Activated naive CD8-positive, alpha-beta T cell treated with anti-CD3 and anti-CD28 coated beads for 36 hours (primary cell): ENCODE measurements around the gene DDX6. TPM values are rescaled to one million over a fixed set of nuclear protein-coding genes. Genes with fewer than 3 reads are reported as not detected.
"Not testable (repeated sequence)": the region's sequence is repeated elsewhere in the genome, so short reads cannot be mapped to it uniquely, and the experiment has no call there.

Source experiments
- DNase-seq: peaks from one replicate; pipeline ENCODE4 v3.0.0; 2021
- H3K27ac Mint-ChIP-seq: one replicate; pipeline ENCODE4 v1.8.0; 2022; ENCODE audit warnings: mild to moderate bottlenecking, moderate library complexity, mixed read lengths
- H3K27me3 Mint-ChIP-seq: one replicate; pipeline ENCODE4 v1.8.0; 2022; ENCODE audit warnings: mild to moderate bottlenecking, mixed read lengths
- H3K36me3 Mint-ChIP-seq: one replicate; pipeline ENCODE4 v1.8.0; 2021; ENCODE audit warnings: mild to moderate bottlenecking, mixed read lengths
- H3K4me1 Mint-ChIP-seq: one replicate; pipeline ENCODE4 v1.8.0; 2021; ENCODE audit warnings: mixed read lengths
- H3K4me3 Mint-ChIP-seq: one replicate; pipeline ENCODE4 v1.8.0; 2022; ENCODE audit warnings: mild to moderate bottlenecking, moderate library complexity, mixed read lengths
- H3K9me3 Mint-ChIP-seq: one replicate; pipeline ENCODE4 v1.8.0; 2022; ENCODE audit warnings: mixed read lengths
- total RNA-seq, 2 experiments: library from RNA; stranded (reverse); gene quantifications; one replicate each; pipeline ENCODE4 v1.2.3, GENCODE V29; 2021

DDX6 gene
- total RNA-seq, result 100 to 1,000 TPM; 148 to 150 TPM

GRCh38 chr11:118791111-118791960 lies at the start of gene DDX6:
TSS of gene DDX6 (minus strand) at chr11:118791164. CDS start at chr11:118786251, 4,913 bp downstream.
- Mint-ChIP-seq H3K27me3 (no peaks in the 10 kb centered on the region), H3K9me3 (no peaks in the 10 kb centered on the region), H3K4me3 (peak within 1 kb of the TSS; percentile 100), H3K36me3 (peaks cover 24% of the 10 kb centered on the region), H3K4me1 (peaks cover 32% of the 10 kb centered on the region), H3K27ac (peak within 1 kb of the TSS; percentile 100)
- DNase-seq, result peak; percentile 91

- Mint-ChIP-seq H3K4me3 (no peak overlapping the region), H3K27ac (peak overlapping the region; percentile 36), H3K27me3 (no peaks in the 10 kb centered on the region), H3K4me1 (peaks cover 32% of the 10 kb centered on the region), H3K36me3 (no peaks in the 10 kb centered on the region), H3K9me3 (no peaks in the 10 kb centered on the region)
- DNase-seq, result no peak
These were observed 48.1 kb upstream of the DDX6 start for GRCh38 chr11:118838905-118839553.

- Mint-ChIP-seq H3K4me3 (no peak overlapping the region), H3K9me3 (no peaks in the 10 kb centered on the region), H3K36me3 (no peaks in the 10 kb centered on the region), H3K4me1 (peaks cover 32% of the 10 kb centered on the region), H3K27ac (peak overlapping the region; percentile 8), H3K27me3 (no peaks in the 10 kb centered on the region)
- no peak for DNase-seq
These were observed 46.9 kb upstream of the DDX6 start for GRCh38 chr11:118837868-118838267.

GRCh38 chr11:118834427-118835028 lies 43.6 kb upstream of the DDX6 start:
- no peaks in the 10 kb centered on the region for H3K36me3 Mint-ChIP-seq
- peaks cover 21% of the 10 kb centered on the region for H3K4me1 Mint-ChIP-seq
- H3K27ac Mint-ChIP-seq, result peak overlapping the region; percentile 71
- DNase-seq, result no peak
- peak overlapping the region; percentile 36 for H3K4me3 Mint-ChIP-seq
- no peaks in the 10 kb centered on the region for H3K27me3 Mint-ChIP-seq
- H3K9me3 Mint-ChIP-seq, result no peaks in the 10 kb centered on the region

GRCh38 chr11:118827118-118827517 lies 36.2 kb upstream of the DDX6 start:
- Mint-ChIP-seq H3K9me3 (no peaks in the 10 kb centered on the region), H3K27ac (no peak overlapping the region), H3K36me3 (no peaks in the 10 kb centered on the region), H3K27me3 (no peaks in the 10 kb centered on the region), H3K4me3 (no peak overlapping the region), H3K4me1 (peaks cover 2% of the 10 kb centered on the region)
- no peak for DNase-seq

- DNase-seq, H3K27me3 Mint-ChIP-seq, H3K36me3 Mint-ChIP-seq, H3K4me3 Mint-ChIP-seq, H3K9me3 Mint-ChIP-seq, H3K27ac Mint-ChIP-seq: not testable (repeated sequence)
- H3K4me1 Mint-ChIP-seq, result peaks cover 20% of the 10 kb centered on the region
These were observed 32.1 kb upstream of the DDX6 start for GRCh38 chr11:118822936-118823510.

- peak; percentile 42 for DNase-seq
- Mint-ChIP-seq H3K9me3 (no peaks in the 10 kb centered on the region), H3K27ac (peak overlapping the region; percentile 66), H3K27me3 (no peaks in the 10 kb centered on the region), H3K36me3 (no peaks in the 10 kb centered on the region), H3K4me3 (no peak overlapping the region), H3K4me1 (peaks cover 20% of the 10 kb centered on the region)
These were observed 29.7 kb upstream of the DDX6 start for GRCh38 chr11:118820412-118821357.

- not testable (repeated sequence) for DNase-seq, H3K36me3 Mint-ChIP-seq, H3K27ac Mint-ChIP-seq, H3K4me3 Mint-ChIP-seq, H3K27me3 Mint-ChIP-seq, H3K9me3 Mint-ChIP-seq
- H3K4me1 Mint-ChIP-seq, result peaks cover 20% of the 10 kb centered on the region
These were observed 29.0 kb upstream of the DDX6 start for GRCh38 chr11:118820025-118820379.

GRCh38 chr11:118819334-118820024 lies 28.5 kb upstream of the DDX6 start:
- Mint-ChIP-seq H3K36me3 (no peaks in the 10 kb centered on the region), H3K27me3 (no peaks in the 10 kb centered on the region), H3K4me3 (no peak overlapping the region), H3K9me3 (no peaks in the 10 kb centered on the region), H3K4me1 (peaks cover 20% of the 10 kb centered on the region), H3K27ac (peak overlapping the region; percentile 83)
- no peak for DNase-seq

- peaks cover 20% of the 10 kb centered on the region for H3K4me1 Mint-ChIP-seq
- no peaks in the 10 kb centered on the region for H3K36me3 Mint-ChIP-seq
- H3K9me3 Mint-ChIP-seq, result no peaks in the 10 kb centered on the region
- no peaks in the 10 kb centered on the region for H3K27me3 Mint-ChIP-seq
- no peak overlapping the region for H3K27ac Mint-ChIP-seq
- H3K4me3 Mint-ChIP-seq, result no peak overlapping the region
- DNase-seq, result no peak
These were observed 27.2 kb upstream of the DDX6 start for GRCh38 chr11:118818130-118818529.

- Mint-ChIP-seq H3K9me3 (no peaks in the 10 kb centered on the region), H3K27me3 (no peaks in the 10 kb centered on the region), H3K36me3 (no peaks in the 10 kb centered on the region), H3K27ac (no peak overlapping the region), H3K4me3 (no peak overlapping the region), H3K4me1 (peaks cover 2% of the 10 kb centered on the region)
- no peak for DNase-seq
These were observed 22.6 kb upstream of the DDX6 start for GRCh38 chr11:118813551-118813950.

- no peaks in the 10 kb centered on the region for H3K36me3 Mint-ChIP-seq
- no peak overlapping the region for H3K27ac Mint-ChIP-seq
- H3K27me3 Mint-ChIP-seq, result no peaks in the 10 kb centered on the region
- H3K9me3 Mint-ChIP-seq, result no peaks in the 10 kb centered on the region
- no peak overlapping the region for H3K4me3 Mint-ChIP-seq
- no peak for DNase-seq
- H3K4me1 Mint-ChIP-seq, result peaks cover 10% of the 10 kb centered on the region
These were observed 21.5 kb upstream of the DDX6 start for GRCh38 chr11:118812485-118812884.

GRCh38 chr11:118807800-118808778 lies 17.1 kb upstream of the DDX6 start:
- H3K9me3 Mint-ChIP-seq, result no peaks in the 10 kb centered on the region
- peak overlapping the region; percentile 7 for H3K27ac Mint-ChIP-seq
- peaks cover 14% of the 10 kb centered on the region for H3K4me1 Mint-ChIP-seq
- no peak overlapping the region for H3K4me3 Mint-ChIP-seq
- DNase-seq, result no peak
- no peaks in the 10 kb centered on the region for H3K36me3 Mint-ChIP-seq
- no peaks in the 10 kb centered on the region for H3K27me3 Mint-ChIP-seq
